ENCODE data around the gene GNGT2. TPM values are rescaled to one million over a fixed set of nuclear protein-coding genes. Genes with fewer than 3 reads are reported as not detected.
A peak's percentile ranks its signal among the peaks of the same experiment; 100 is the strongest.

GNGT2 gene
- polyA plus RNA-seq, 1 donor (not counting 4 experiments of a cell fraction or from before 2014, with no cell fraction given): not detected

DNA sequence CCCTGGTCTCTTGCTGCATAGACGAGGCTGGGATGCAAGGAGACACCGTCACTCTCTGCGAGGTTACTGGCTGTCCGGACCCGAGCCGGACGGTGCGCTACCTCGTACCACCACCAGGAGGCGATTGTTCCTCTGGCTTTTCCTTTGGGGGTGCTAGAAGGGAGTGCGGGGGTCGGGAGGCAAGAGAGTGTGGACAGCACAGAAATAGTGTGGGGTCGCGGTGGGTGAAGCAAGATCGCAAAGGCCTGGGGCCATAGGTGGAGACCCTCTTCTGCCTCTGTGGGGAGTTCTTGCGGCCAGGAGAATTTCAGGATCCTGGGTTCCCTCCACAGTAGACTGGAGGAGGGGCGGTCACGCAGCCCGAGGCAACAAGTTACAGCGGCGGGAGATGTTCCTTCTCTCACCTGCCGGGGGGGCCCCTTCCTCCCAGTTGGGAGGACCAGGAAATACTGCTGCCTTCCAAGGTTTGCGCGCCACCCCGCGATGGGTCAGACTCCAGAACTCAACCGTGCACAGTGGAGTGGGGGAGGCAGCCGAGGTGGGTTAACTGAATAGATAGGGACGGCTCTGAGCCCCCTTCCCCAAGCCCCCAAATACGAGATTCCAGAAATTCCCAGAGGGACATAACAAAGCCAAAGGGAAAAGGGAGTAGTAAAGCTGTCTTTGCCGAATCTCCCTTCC is 13.3 kb upstream of the GNGT2 start:
- dilution Hi-C loops (cut with MboI; ENCODE audit: extremely low pct_ligation_motif_present, low sequenced_read_pairs): no loop called here
- no peak overlapping the region for H3K4me3 ChIP-seq (ENCODE audit: control insufficient read depth in 2 of 3, extremely low read depth in 1 of 3, insufficient read depth in 2 of 3, low read depth in 1 of 3, low read length in 3 of 3)
- H3K9me1 ChIP-seq (ENCODE audit: control insufficient read depth, extremely low read depth, insufficient read depth, low read length): no peaks in the 10 kb centered on the region
- no peaks in the 10 kb centered on the region for H3K79me2 ChIP-seq (ENCODE audit: control insufficient read depth, insufficient read depth, low read length)
- FAIRE-seq: peak; percentile 39
- no peak overlapping the region for H2AFZ ChIP-seq (ENCODE audit: control insufficient read depth, low read length)
- no peak for DNase-seq (ENCODE audit: low read depth, low spot score)
- no peak overlapping the region for H3K27ac ChIP-seq (ENCODE audit: control insufficient read depth, insufficient read depth, low read length)
- H3K36me3 ChIP-seq (ENCODE audit: control insufficient read depth in 2 of 2, extremely low read depth in 1 of 2, insufficient read depth in 2 of 2, low read length in 2 of 2): no peaks in the 10 kb centered on the region
- H3K9me3 ChIP-seq (ENCODE audit: control insufficient read depth, low read depth, low read length): no peaks in the 10 kb centered on the region
- H3K9ac ChIP-seq (ENCODE audit: control insufficient read depth, extremely low read depth, insufficient read depth, low read length): no peak overlapping the region
- peaks cover 9% of the 10 kb centered on the region for H3K4me1 ChIP-seq (ENCODE audit: control insufficient read depth, extremely low read depth, insufficient read depth, low read length)
- no peaks in the 10 kb centered on the region for H4K20me1 ChIP-seq (ENCODE audit: control insufficient read depth, extremely low read depth, insufficient read depth, low read length)
- peaks cover 57% of the 10 kb centered on the region for H3K27me3 ChIP-seq (ENCODE audit: control insufficient read depth, extremely low read depth, insufficient read depth, low read length)
- TF ChIP-seq EZH2 (IDR thresholded peaks at IDR 0.05; ENCODE audit: low read length): no peak
- TF ChIP-seq CTCF (optimal IDR thresholded peaks at IDR 0.05 in 1 of 3, IDR thresholded peaks at IDR 0.05 in 1 of 3, conservative IDR thresholded peaks at IDR 0.05 in 1 of 3; ENCODE audit: extremely low read depth in 1 of 3, insufficient read depth in 2 of 3, low read length in 3 of 3): peak; percentile 82 to 89 (median 86)
- peak overlapping the region; percentile 54 for H3K4me2 ChIP-seq (ENCODE audit: control insufficient read depth, extremely low read depth, insufficient read depth, low read depth, low read length)

GRCh38 chr17:49223168-49223516 is 12.8 kb upstream of the GNGT2 start:
- Histone ChIP-seq H3K9me3 (ENCODE audit: control insufficient read depth, low read depth, low read length) (no peaks in the 10 kb centered on the region), H2AFZ (ENCODE audit: control insufficient read depth, low read length) (no peak overlapping the region), H3K27me3 (ENCODE audit: control insufficient read depth, extremely low read depth, insufficient read depth, low read length) (peaks cover 56% of the 10 kb centered on the region), H4K20me1 (ENCODE audit: control insufficient read depth, extremely low read depth, insufficient read depth, low read length) (no peaks in the 10 kb centered on the region), H3K27ac (ENCODE audit: control insufficient read depth, insufficient read depth, low read length) (no peak overlapping the region), H3K79me2 (ENCODE audit: control insufficient read depth, insufficient read depth, low read length) (no peaks in the 10 kb centered on the region), H3K36me3 (ENCODE audit: control insufficient read depth in 2 of 2, extremely low read depth in 1 of 2, insufficient read depth in 2 of 2, low read length in 2 of 2) (no peaks in the 10 kb centered on the region), H3K4me2 (ENCODE audit: control insufficient read depth, extremely low read depth, insufficient read depth, low read depth, low read length) (peak overlapping the region; percentile 54), H3K9ac (ENCODE audit: control insufficient read depth, extremely low read depth, insufficient read depth, low read length) (no peak overlapping the region), H3K4me1 (ENCODE audit: control insufficient read depth, extremely low read depth, insufficient read depth, low read length) (peaks cover 9% of the 10 kb centered on the region), H3K9me1 (ENCODE audit: control insufficient read depth, extremely low read depth, insufficient read depth, low read length) (no peaks in the 10 kb centered on the region), H3K4me3 (ENCODE audit: control insufficient read depth in 2 of 3, extremely low read depth in 1 of 3, insufficient read depth in 2 of 3, low read depth in 1 of 3, low read length in 3 of 3) (no peak overlapping the region)
- FAIRE-seq: no peak
- no peak for DNase-seq (ENCODE audit: low read depth, low spot score)
- TF ChIP-seq EZH2 (IDR thresholded peaks at IDR 0.05; ENCODE audit: low read length) (no peak), CTCF (optimal IDR thresholded peaks at IDR 0.05 in 1 of 3, IDR thresholded peaks at IDR 0.05 in 1 of 3, conservative IDR thresholded peaks at IDR 0.05 in 1 of 3; ENCODE audit: extremely low read depth in 1 of 3, insufficient read depth in 2 of 3, low read length in 3 of 3) (no peak)
- dilution Hi-C loops (cut with MboI; ENCODE audit: extremely low pct_ligation_motif_present, low sequenced_read_pairs): no loop called here
